Measurements from ENCODE around the gene SYCE1. TPM values are rescaled to one million over a fixed set of nuclear protein-coding genes. Genes with fewer than 3 reads are reported as not detected.
"Not testable (repeated sequence)": the region's sequence is repeated elsewhere in the genome, so short reads cannot be mapped to it uniquely, and the experiment has no call there.

The SYCE1 gene
- total and polyA plus RNA-seq, 2 donors (not counting 1 experiment from before 2014, with no cell fraction given), result 0.42 TPM; not detected in 1

GRCh38 chr10:133590226-133590969 is 25.0 kb upstream of the SYCE1 start:
- Histone ChIP-seq H2AFZ (ENCODE audit: insufficient read depth, low read depth, low read length, poor library complexity, severe bottlenecking) (no peak overlapping the region), H4K20me1 (ENCODE audit: control insufficient read depth, insufficient read depth, low read length, poor library complexity, severe bottlenecking) (no peaks in the 10 kb centered on the region), H3K27me3 (replicated peaks in 1 of 4; ENCODE audit: control extremely low read depth in 1 of 4, control insufficient read depth in 3 of 4, insufficient read depth in 4 of 4, low read length in 3 of 4) (no peaks in the 10 kb centered on the region), H3K9me3 (ENCODE audit: control extremely low read depth in 1 of 3, control insufficient read depth in 2 of 3, insufficient read depth in 1 of 3, low read length in 2 of 3) (peaks cover 0 to 3% (median 0%) of the 10 kb centered on the region in 3 donors), H3K79me2 (ENCODE audit: control insufficient read depth, insufficient read depth, low read length) (no peaks in the 10 kb centered on the region), H3K27ac (ENCODE audit: low read length in 2 of 2) (no peak overlapping the region), H3K36me3 (replicated peaks in 1 of 2; ENCODE audit: control extremely low read depth in 1 of 2, control insufficient read depth in 1 of 2, extremely low read depth in 1 of 2, insufficient read depth in 2 of 2, low read length in 1 of 2) (no peaks in the 10 kb centered on the region), H3K4me3 (ENCODE audit: control extremely low read depth in 1 of 5, extremely low read depth in 1 of 5, insufficient read depth in 1 of 5, low read depth in 2 of 5, low read length in 4 of 5) (no peak overlapping the region), H3K4me1 (ENCODE audit: control insufficient read depth in 2 of 2, insufficient read depth in 2 of 2, low read length in 2 of 2) (no peaks in the 10 kb centered on the region), H3K4me2 (replicated peaks; ENCODE audit: low read depth, low read length, poor library complexity, severe bottlenecking) (no peak overlapping the region), H3K9ac (ENCODE audit: low read length) (no peak overlapping the region)
- DNase-seq, result no peak
- Mint-ChIP-seq H3K27me3 (peaks cover 29% of the 10 kb centered on the region), H3K4me3 (no peak overlapping the region), H3K9me3 (ENCODE audit: insufficient read depth) (peaks cover 4% of the 10 kb centered on the region), H3K4me1 (no peaks in the 10 kb centered on the region), H3K27ac (no peak overlapping the region)
- intact Hi-C loops (cut with micrococcal nuclease), result no loop called here
- ATAC-seq (ENCODE audit: low read depth), result no peak
- no peak for TF ChIP-seq EZH2 (IDR thresholded peaks at IDR 0.05; ENCODE audit: borderline replicate concordance, insufficient read depth, low read depth, low read length, poor library complexity, severe bottlenecking)
- TF ChIP-seq, protein P1, sequence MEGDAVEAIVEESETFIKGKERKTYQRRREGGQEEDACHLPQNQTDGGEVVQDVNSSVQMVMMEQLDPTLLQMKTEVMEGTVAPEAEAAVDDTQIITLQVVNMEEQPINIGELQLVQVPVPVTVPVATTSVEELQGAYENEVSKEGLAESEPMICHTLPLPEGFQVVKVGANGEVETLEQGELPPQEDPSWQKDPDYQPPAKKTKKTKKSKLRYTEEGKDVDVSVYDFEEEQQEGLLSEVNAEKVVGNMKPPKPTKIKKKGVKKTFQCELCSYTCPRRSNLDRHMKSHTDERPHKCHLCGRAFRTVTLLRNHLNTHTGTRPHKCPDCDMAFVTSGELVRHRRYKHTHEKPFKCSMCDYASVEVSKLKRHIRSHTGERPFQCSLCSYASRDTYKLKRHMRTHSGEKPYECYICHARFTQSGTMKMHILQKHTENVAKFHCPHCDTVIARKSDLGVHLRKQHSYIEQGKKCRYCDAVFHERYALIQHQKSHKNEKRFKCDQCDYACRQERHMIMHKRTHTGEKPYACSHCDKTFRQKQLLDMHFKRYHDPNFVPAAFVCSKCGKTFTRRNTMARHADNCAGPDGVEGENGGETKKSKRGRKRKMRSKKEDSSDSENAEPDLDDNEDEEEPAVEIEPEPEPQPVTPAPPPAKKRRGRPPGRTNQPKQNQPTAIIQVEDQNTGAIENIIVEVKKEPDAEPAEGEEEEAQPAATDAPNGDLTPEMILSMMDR (IDR thresholded peaks at IDR 0.05), result no peak
- POLR2A ChIA-PET, result no interaction called here
- CTCF ChIA-PET, result no interaction called here
- WGBS (ENCODE audit: insufficient coverage), result 83% methylated on average over 13 of the region's 13 CpGs

DNA sequence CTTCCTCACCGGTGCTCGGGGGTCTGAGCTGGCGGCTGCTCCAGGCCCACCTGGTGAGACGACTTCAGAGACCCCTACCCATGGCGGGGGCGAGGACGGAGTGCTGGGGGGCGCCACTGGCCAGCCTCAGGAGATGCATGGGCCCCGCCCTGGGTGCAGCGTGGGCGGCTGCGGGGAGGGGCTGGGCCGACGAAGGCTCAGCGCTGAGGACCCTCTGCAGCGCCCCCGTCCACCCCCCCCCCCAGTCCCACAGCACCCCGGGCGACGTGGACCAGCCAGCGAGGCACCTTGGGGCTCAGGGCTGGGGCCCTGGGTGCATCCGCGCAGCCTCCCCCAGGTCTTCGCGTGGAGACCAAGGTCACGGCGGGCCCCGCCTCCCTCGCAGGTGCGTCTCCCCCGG is 11.7 kb upstream of the SYCE1 start:
- H2AFZ ChIP-seq (ENCODE audit: insufficient read depth, low read depth, low read length, poor library complexity, severe bottlenecking); H3K4me3 ChIP-seq (ENCODE audit: control extremely low read depth in 1 of 5, extremely low read depth in 1 of 5, insufficient read depth in 1 of 5, low read depth in 2 of 5, low read length in 4 of 5); H3K4me2 ChIP-seq (replicated peaks; ENCODE audit: low read depth, low read length, poor library complexity, severe bottlenecking); H4K20me1 ChIP-seq (ENCODE audit: control insufficient read depth, insufficient read depth, low read length, poor library complexity, severe bottlenecking); H3K9me3 Mint-ChIP-seq (ENCODE audit: insufficient read depth); ATAC-seq (ENCODE audit: low read depth); H3K4me3 Mint-ChIP-seq; H3K36me3 ChIP-seq (replicated peaks in 1 of 2; ENCODE audit: control extremely low read depth in 1 of 2, control insufficient read depth in 1 of 2, extremely low read depth in 1 of 2, insufficient read depth in 2 of 2, low read length in 1 of 2); H3K27ac ChIP-seq (ENCODE audit: low read length in 2 of 2); H3K4me1 Mint-ChIP-seq; H3K9ac ChIP-seq (ENCODE audit: low read length); H3K79me2 ChIP-seq (ENCODE audit: control insufficient read depth, insufficient read depth, low read length); H3K4me1 ChIP-seq (ENCODE audit: control insufficient read depth in 2 of 2, insufficient read depth in 2 of 2, low read length in 2 of 2); POLR2A ChIA-PET; H3K27me3 ChIP-seq (replicated peaks in 1 of 4; ENCODE audit: control extremely low read depth in 1 of 4, control insufficient read depth in 3 of 4, insufficient read depth in 4 of 4, low read length in 3 of 4); intact Hi-C loops (cut with micrococcal nuclease); H3K27me3 Mint-ChIP-seq; H3K27ac Mint-ChIP-seq; CTCF ChIA-PET; DNase-seq: not testable (repeated sequence)
- peaks cover 3 to 14% (median 11%) of the 10 kb centered on the region in 3 donors for H3K9me3 ChIP-seq (ENCODE audit: control extremely low read depth in 1 of 3, control insufficient read depth in 2 of 3, insufficient read depth in 1 of 3, low read length in 2 of 3)
- no CpG with 5 or more reads among the region's 31 CpGs for WGBS (ENCODE audit: insufficient coverage)

GRCh38 chr10:133573460-133573859 is 8.1 kb upstream of the SYCE1 start:
- H3K27ac Mint-ChIP-seq; H3K27me3 Mint-ChIP-seq; intact Hi-C loops (cut with micrococcal nuclease); H3K4me1 Mint-ChIP-seq; H3K4me3 Mint-ChIP-seq; POLR2A ChIA-PET; H4K20me1 ChIP-seq (ENCODE audit: control insufficient read depth, insufficient read depth, low read length, poor library complexity, severe bottlenecking); CTCF ChIA-PET; H3K4me1 ChIP-seq (ENCODE audit: control insufficient read depth in 2 of 2, insufficient read depth in 2 of 2, low read length in 2 of 2); H3K79me2 ChIP-seq (ENCODE audit: control insufficient read depth, insufficient read depth, low read length); H3K27ac ChIP-seq (ENCODE audit: low read length in 2 of 2); H2AFZ ChIP-seq (ENCODE audit: insufficient read depth, low read depth, low read length, poor library complexity, severe bottlenecking); H3K4me2 ChIP-seq (replicated peaks; ENCODE audit: low read depth, low read length, poor library complexity, severe bottlenecking); H3K9me3 Mint-ChIP-seq (ENCODE audit: insufficient read depth); DNase-seq; H3K4me3 ChIP-seq (ENCODE audit: control extremely low read depth in 1 of 5, extremely low read depth in 1 of 5, insufficient read depth in 1 of 5, low read depth in 2 of 5, low read length in 4 of 5); ATAC-seq (ENCODE audit: low read depth); H3K36me3 ChIP-seq (replicated peaks in 1 of 2; ENCODE audit: control extremely low read depth in 1 of 2, control insufficient read depth in 1 of 2, extremely low read depth in 1 of 2, insufficient read depth in 2 of 2, low read length in 1 of 2); H3K27me3 ChIP-seq (replicated peaks in 1 of 4; ENCODE audit: control extremely low read depth in 1 of 4, control insufficient read depth in 3 of 4, insufficient read depth in 4 of 4, low read length in 3 of 4); H3K9ac ChIP-seq (ENCODE audit: low read length): not testable (repeated sequence)
- 100% methylated on average over 1 of the region's 1 CpG for WGBS (ENCODE audit: insufficient coverage)
- peaks cover 4 to 12% (median 11%) of the 10 kb centered on the region in 3 donors for H3K9me3 ChIP-seq (ENCODE audit: control extremely low read depth in 1 of 3, control insufficient read depth in 2 of 3, insufficient read depth in 1 of 3, low read length in 2 of 3)

Data from B cell (primary cell).